ENCODE results near the gene STT3B.

The STT3B gene

GRCh38 chr3:31652296-31652695, 119.6 kb downstream of the STT3B start:
- DNase-seq (ENCODE audit: low read depth) = no peak

- DNase-seq (ENCODE audit: low read depth) = no peak
These were observed 120.7 kb downstream of the STT3B start for GRCh38 chr3:31653464-31653863.

- no peak for DNase-seq (ENCODE audit: low read depth)
These were observed 122.3 kb downstream of the STT3B start for GRCh38 chr3:31654998-31655397.

- no peak for DNase-seq (ENCODE audit: low read depth)
These were observed 126.5 kb downstream of the STT3B start for GRCh38 chr3:31659246-31659645.

- no peak for DNase-seq (ENCODE audit: low read depth)
These were observed 128.6 kb downstream of the STT3B start for GRCh38 chr3:31661286-31661685.

GRCh38 chr3:31661993-31662670, 129.4 kb downstream of the STT3B start:
- no peak for DNase-seq (ENCODE audit: low read depth)

GRCh38 chr3:31664031-31664430, 131.3 kb downstream of the STT3B start:
- DNase-seq (ENCODE audit: low read depth) = no peak

GRCh38 chr3:31667582-31667981, 134.9 kb downstream of the STT3B start:
- DNase-seq (ENCODE audit: low read depth) = no peak

- DNase-seq (ENCODE audit: low read depth) = no peak
These were observed 135.5 kb downstream of the STT3B start for GRCh38 chr3:31668242-31668641.

- DNase-seq (ENCODE audit: low read depth) = no peak
These were observed 137.4 kb downstream of the STT3B start for GRCh38 chr3:31670136-31670535.

- no peak for DNase-seq (ENCODE audit: low read depth)
These were observed 138.0 kb downstream of the STT3B start for GRCh38 chr3:31670722-31671121.

- no peak for DNase-seq (ENCODE audit: low read depth)
These were observed 138.7 kb downstream of the STT3B start for GRCh38 chr3:31671451-31671850.

- no peak for DNase-seq (ENCODE audit: low read depth)
These were observed 139.3 kb downstream of the STT3B start for GRCh38 chr3:31671976-31672375.

GRCh38 chr3:31673950-31674349, 141.2 kb downstream of the STT3B start:
- DNase-seq (ENCODE audit: low read depth) = no peak

- DNase-seq (ENCODE audit: low read depth) = no peak
These were observed 143.8 kb downstream of the STT3B start for GRCh38 chr3:31676556-31676955.

- DNase-seq (ENCODE audit: low read depth) = no peak
These were observed 147.5 kb downstream of the STT3B start for GRCh38 chr3:31680072-31680870.

All from stimulated activated CD4-positive, alpha-beta T cell treated with anti-CD3 and anti-CD28 coated beads, Interleukin-2, amount 100 ng/mL, for 4 hours (primary cell).